ENCODE results near the gene OTULIN.

DNA sequence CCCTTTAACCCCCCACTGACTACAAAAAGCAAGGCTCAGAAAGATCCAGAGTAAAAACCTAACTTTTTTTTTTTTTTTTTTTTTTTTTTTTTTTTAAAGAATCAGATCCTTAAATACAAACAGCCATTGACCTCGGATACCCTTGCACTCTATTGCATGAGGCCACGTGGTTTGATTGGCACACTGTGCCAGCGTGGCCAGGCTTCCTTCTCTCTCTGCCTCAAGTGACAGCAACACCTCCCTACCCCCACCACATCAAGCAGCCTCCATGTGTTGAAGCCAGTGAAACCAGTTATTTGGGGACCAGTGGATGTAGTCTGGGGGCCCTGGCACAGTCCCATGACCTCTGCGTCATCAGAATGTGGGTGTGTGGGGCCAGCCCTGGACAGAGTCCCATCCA, 71.4 kb downstream of the OTULIN start:
- TF ChIP-seq, protein P1, sequence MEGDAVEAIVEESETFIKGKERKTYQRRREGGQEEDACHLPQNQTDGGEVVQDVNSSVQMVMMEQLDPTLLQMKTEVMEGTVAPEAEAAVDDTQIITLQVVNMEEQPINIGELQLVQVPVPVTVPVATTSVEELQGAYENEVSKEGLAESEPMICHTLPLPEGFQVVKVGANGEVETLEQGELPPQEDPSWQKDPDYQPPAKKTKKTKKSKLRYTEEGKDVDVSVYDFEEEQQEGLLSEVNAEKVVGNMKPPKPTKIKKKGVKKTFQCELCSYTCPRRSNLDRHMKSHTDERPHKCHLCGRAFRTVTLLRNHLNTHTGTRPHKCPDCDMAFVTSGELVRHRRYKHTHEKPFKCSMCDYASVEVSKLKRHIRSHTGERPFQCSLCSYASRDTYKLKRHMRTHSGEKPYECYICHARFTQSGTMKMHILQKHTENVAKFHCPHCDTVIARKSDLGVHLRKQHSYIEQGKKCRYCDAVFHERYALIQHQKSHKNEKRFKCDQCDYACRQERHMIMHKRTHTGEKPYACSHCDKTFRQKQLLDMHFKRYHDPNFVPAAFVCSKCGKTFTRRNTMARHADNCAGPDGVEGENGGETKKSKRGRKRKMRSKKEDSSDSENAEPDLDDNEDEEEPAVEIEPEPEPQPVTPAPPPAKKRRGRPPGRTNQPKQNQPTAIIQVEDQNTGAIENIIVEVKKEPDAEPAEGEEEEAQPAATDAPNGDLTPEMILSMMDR (IDR thresholded peaks at IDR 0.05; ENCODE audit: borderline replicate concordance, extremely low read depth, low read length, poor library complexity, severe bottlenecking): no peak
- no peak for TF ChIP-seq EZH2 (IDR thresholded peaks at IDR 0.05; ENCODE audit: borderline replicate concordance, low read depth, low read length, severe bottlenecking)

All from DND-41 (cell line).